Measurements from ENCODE around the gene SOWAHC.

SOWAHC gene

DNA sequence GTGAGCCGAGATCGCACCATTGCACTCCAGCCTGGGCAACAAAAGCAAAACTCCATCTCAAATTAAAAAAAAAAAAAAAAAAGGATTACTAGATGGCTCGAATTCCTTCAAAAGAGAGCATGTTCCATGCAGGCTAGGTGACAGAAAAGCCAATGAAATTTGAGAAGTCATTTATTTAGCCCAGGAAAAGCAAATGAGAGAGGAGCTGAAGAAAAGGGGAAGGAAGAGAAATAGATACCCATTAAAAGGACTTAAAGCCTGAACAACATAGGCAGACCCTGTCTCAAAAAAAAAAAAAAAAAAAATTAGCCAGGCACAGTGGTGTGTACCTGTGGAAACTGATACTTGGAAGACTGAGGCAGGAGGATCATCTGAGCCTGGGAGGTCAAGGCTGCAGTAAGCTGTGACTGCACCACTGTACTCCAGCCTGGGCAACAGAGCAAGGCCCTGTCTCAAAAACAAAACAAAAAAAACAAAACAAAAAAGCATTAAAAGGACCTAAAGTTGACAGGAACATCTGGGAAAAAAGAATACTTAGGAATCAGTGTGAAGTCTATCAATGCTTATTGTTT is 11.5 kb upstream of the SOWAHC start:
- H3K23ac ChIP-seq (ENCODE audit: low read length) = no peak overlapping the region
- WGBS (ENCODE audit: extremely low coverage, insufficient coverage, low lambda C conversion rate) = no CpG with 5 or more reads among the region's 3 CpGs

DNA sequence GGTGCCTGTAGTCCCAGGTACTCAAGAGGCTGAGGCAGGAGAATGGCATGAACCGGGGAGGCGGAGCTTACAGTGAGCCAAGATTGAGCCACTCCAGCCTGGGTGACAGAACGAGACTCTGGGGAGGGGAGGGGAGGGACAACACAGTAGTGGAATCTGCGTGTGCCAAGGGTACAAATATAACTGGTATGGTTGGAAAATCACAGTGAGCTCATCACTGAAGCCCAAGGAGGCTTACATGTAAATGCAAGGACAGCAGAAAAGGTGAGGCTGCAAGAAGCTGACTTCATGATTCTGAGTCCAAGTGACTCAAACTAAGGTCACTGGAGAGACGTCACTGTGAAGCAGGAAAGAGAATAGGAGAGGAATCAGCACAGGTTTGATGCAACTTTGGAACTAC is 9.6 kb upstream of the SOWAHC start:
- WGBS (ENCODE audit: extremely low coverage, insufficient coverage, low lambda C conversion rate) = no CpG with 5 or more reads among the region's 5 CpGs
- H3K23ac ChIP-seq (ENCODE audit: low read length) = no peak overlapping the region
- H3K18ac ChIP-seq (ENCODE audit: low read length) = no peak overlapping the region
- no peak overlapping the region for H4K8ac ChIP-seq (ENCODE audit: low read depth, low read length)
- H2AK5ac ChIP-seq (ENCODE audit: low read length) = no peak overlapping the region
- no peak overlapping the region for H2BK5ac ChIP-seq (ENCODE audit: low read length)
- peaks cover 55% of the 10 kb centered on the region for H3K79me2 ChIP-seq (ENCODE audit: control insufficient read depth, insufficient read depth, low read length)
- peaks cover 10% of the 10 kb centered on the region for H3K4me1 ChIP-seq (ENCODE audit: control insufficient read depth, low read depth, low read length)
- no peaks in the 10 kb centered on the region for H3K36me3 ChIP-seq (ENCODE audit: control insufficient read depth, insufficient read depth, low read length)
- no peak overlapping the region for H2BK120ac ChIP-seq (ENCODE audit: low read depth, low read length)
- no peak overlapping the region for H3K4me2 ChIP-seq (ENCODE audit: low read length)
- H3K4ac ChIP-seq (ENCODE audit: low read depth, low read length) = no peak overlapping the region
- peak overlapping the region; percentile 6 for H3K9ac ChIP-seq (ENCODE audit: low read length)
- peaks cover 12% of the 10 kb centered on the region for H3K79me1 ChIP-seq (ENCODE audit: low read length)
- H4K5ac ChIP-seq (ENCODE audit: low read length) = no peak overlapping the region
- H3K27ac ChIP-seq (ENCODE audit: low read depth, low read length) = no peak overlapping the region
- no peak overlapping the region for H3K4me3 ChIP-seq (ENCODE audit: low read length)
- no peak overlapping the region for H3K56ac ChIP-seq (ENCODE audit: low read length)
- no peaks in the 10 kb centered on the region for H3K27me3 ChIP-seq (ENCODE audit: insufficient read depth, low read length, poor library complexity)
- no peak overlapping the region for H2BK15ac ChIP-seq (replicated peaks; ENCODE audit: low read depth)
- DNase-seq = peak; percentile 49

More for the DNA sequence above, 11.5 kb upstream of the SOWAHC start:
- H3K56ac ChIP-seq (ENCODE audit: low read length) = no peak overlapping the region
- no peak overlapping the region for H4K8ac ChIP-seq (ENCODE audit: low read depth, low read length)
- peaks cover 10% of the 10 kb centered on the region for H3K4me1 ChIP-seq (ENCODE audit: control insufficient read depth, low read depth, low read length)
- no peak overlapping the region for H3K4me2 ChIP-seq (ENCODE audit: low read length)
- no peak overlapping the region for H2BK15ac ChIP-seq (replicated peaks; ENCODE audit: low read depth)
- no peak overlapping the region for H4K5ac ChIP-seq (ENCODE audit: low read length)
- H2AK5ac ChIP-seq (ENCODE audit: low read length) = no peak overlapping the region
- no peak overlapping the region for H2BK5ac ChIP-seq (ENCODE audit: low read length)
- H3K4ac ChIP-seq (ENCODE audit: low read depth, low read length) = no peak overlapping the region
- H3K4me3 ChIP-seq (ENCODE audit: low read length) = no peak overlapping the region
- H3K27me3 ChIP-seq (ENCODE audit: insufficient read depth, low read length, poor library complexity) = no peaks in the 10 kb centered on the region
- no peak overlapping the region for H3K9ac ChIP-seq (ENCODE audit: low read length)
- H3K79me1 ChIP-seq (ENCODE audit: low read length) = peaks cover 14% of the 10 kb centered on the region
- peaks cover 53% of the 10 kb centered on the region for H3K79me2 ChIP-seq (ENCODE audit: control insufficient read depth, insufficient read depth, low read length)
- no peak for DNase-seq
- no peak overlapping the region for H2BK120ac ChIP-seq (ENCODE audit: low read depth, low read length)
- no peak overlapping the region for H3K18ac ChIP-seq (ENCODE audit: low read length)
- no peak overlapping the region for H3K27ac ChIP-seq (ENCODE audit: low read depth, low read length)
- no peaks in the 10 kb centered on the region for H3K36me3 ChIP-seq (ENCODE audit: control insufficient read depth, insufficient read depth, low read length)

DNA sequence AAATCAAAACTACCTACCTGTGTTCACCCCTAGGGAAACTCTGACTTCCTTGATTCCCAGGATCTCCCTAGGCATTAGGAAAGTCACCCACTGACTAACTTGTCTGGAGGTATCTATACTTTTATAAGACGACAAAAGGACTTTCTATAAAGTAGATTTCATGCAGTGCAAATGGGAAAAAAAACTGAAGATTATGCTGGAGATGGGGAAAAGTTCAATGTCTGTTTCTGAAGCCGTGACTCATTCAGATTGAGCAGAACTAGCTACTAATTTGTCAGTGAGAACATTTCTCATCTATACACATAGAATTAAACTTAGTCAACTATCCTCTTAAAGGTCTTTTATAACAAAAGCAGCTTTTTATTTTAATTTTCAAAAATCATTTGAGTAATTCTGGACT is 6.4 kb upstream of the SOWAHC start:
- Histone ChIP-seq H3K4me2 (ENCODE audit: low read length) (no peak overlapping the region), H3K79me1 (ENCODE audit: low read length) (peaks cover 7% of the 10 kb centered on the region), H2BK15ac (replicated peaks; ENCODE audit: low read depth) (no peak overlapping the region), H3K4ac (ENCODE audit: low read depth, low read length) (no peak overlapping the region), H4K8ac (ENCODE audit: low read depth, low read length) (no peak overlapping the region), H2BK120ac (ENCODE audit: low read depth, low read length) (no peak overlapping the region), H2AK5ac (ENCODE audit: low read length) (no peak overlapping the region), H3K4me3 (ENCODE audit: low read length) (no peak overlapping the region), H3K27me3 (ENCODE audit: insufficient read depth, low read length, poor library complexity) (no peaks in the 10 kb centered on the region), H3K56ac (ENCODE audit: low read length) (no peak overlapping the region), H4K5ac (ENCODE audit: low read length) (no peak overlapping the region), H2BK5ac (ENCODE audit: low read length) (no peak overlapping the region), H3K18ac (ENCODE audit: low read length) (no peak overlapping the region), H3K23ac (ENCODE audit: low read length) (no peak overlapping the region), H3K27ac (ENCODE audit: low read depth, low read length) (no peak overlapping the region), H3K36me3 (ENCODE audit: control insufficient read depth, insufficient read depth, low read length) (no peaks in the 10 kb centered on the region), H3K79me2 (ENCODE audit: control insufficient read depth, insufficient read depth, low read length) (peaks cover 64% of the 10 kb centered on the region), H3K9ac (ENCODE audit: low read length) (no peak overlapping the region), H3K4me1 (ENCODE audit: control insufficient read depth, low read depth, low read length) (peaks cover 10% of the 10 kb centered on the region)
- no peak for DNase-seq
- WGBS (ENCODE audit: extremely low coverage, insufficient coverage, low lambda C conversion rate) = no CpG with 5 or more reads among the region's 2 CpGs

DNA sequence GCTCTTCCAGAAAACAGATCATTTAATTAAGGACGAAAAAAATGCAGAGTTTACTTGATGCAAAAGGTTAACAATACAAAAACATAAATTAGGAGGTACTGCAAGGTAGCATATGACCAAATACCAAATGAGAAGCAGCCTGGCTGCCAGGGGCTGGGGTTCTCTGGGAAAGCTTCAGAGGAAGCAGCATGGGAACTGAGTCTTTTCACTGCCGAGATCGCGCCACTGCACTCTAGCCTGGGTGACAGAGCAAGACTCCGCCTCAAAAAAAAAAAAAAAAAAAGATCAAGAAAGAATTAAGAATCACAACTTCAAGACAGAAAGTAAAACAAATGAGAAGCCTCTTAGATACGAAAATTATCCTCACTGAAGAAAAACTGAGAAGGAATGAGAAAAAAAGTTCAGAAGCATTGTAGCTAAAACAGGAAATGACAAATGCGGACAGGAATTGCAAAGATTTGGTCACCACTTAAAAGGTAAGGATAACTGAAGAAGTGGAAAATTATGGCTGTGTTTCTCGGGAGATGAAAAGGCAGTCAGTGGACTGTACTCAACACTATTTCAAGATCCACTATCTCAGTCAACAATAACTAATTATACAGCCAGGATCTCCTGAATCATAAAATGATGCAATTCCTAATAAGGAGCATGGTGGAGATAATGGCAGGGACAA is 4.7 kb upstream of the SOWAHC start:
- peak overlapping the region; percentile 28 for H4K8ac ChIP-seq (ENCODE audit: low read depth, low read length)
- H3K23ac ChIP-seq (ENCODE audit: low read length) = no peak overlapping the region

DNA sequence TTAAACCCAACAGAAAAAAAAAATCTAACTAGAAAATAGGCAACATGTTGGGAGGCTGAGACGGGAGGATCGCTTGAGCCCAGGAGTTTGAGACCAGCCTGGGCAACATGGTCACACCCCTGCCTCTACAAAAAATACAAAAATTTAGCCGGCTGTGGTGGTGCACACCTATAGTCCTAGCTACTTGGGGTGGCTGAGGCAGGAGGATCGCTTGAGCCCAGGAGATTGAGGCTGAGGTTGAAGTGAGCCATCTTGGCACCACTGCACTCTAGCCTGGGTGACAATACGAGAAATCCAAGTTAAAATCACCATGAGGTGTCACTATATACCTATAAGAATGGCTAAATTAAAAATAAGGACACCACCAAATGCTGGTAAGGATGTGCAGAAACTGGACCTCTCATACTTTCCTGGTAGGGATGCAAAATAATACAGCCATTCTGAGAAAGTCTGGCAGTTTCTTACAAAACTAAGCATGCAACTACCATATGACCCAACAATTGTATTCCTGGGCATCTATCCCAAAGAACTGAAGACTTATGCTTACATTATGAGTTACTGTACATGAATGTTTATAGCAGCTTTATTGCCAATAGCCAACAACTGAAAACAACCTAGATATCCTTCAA is 2.6 kb upstream of the SOWAHC start:
- Histone ChIP-seq H4K5ac (ENCODE audit: low read length) (no peak overlapping the region), H3K4me2 (ENCODE audit: low read length) (peak overlapping the region; percentile 43), H2BK120ac (ENCODE audit: low read depth, low read length) (no peak overlapping the region), H3K27me3 (ENCODE audit: insufficient read depth, low read length, poor library complexity) (no peaks in the 10 kb centered on the region), H3K79me1 (ENCODE audit: low read length) (peaks cover 9% of the 10 kb centered on the region), H3K9ac (ENCODE audit: low read length) (peak overlapping the region; percentile 38), H3K4me3 (ENCODE audit: low read length) (no peak overlapping the region), H3K4ac (ENCODE audit: low read depth, low read length) (no peak overlapping the region), H3K4me1 (ENCODE audit: control insufficient read depth, low read depth, low read length) (peaks cover 7% of the 10 kb centered on the region), H4K8ac (ENCODE audit: low read depth, low read length) (no peak overlapping the region), H3K79me2 (ENCODE audit: control insufficient read depth, insufficient read depth, low read length) (peaks cover 72% of the 10 kb centered on the region), H3K56ac (ENCODE audit: low read length) (peak overlapping the region; percentile 53), H3K36me3 (ENCODE audit: control insufficient read depth, insufficient read depth, low read length) (no peaks in the 10 kb centered on the region), H3K18ac (ENCODE audit: low read length) (no peak overlapping the region), H3K23ac (ENCODE audit: low read length) (no peak overlapping the region), H3K27ac (ENCODE audit: low read depth, low read length) (no peak overlapping the region), H2BK15ac (replicated peaks; ENCODE audit: low read depth) (no peak overlapping the region), H2BK5ac (ENCODE audit: low read length) (no peak overlapping the region), H2AK5ac (ENCODE audit: low read length) (no peak overlapping the region)
- WGBS (ENCODE audit: extremely low coverage, insufficient coverage, low lambda C conversion rate) = no CpG with 5 or more reads among the region's 5 CpGs
- no peak for DNase-seq

More for the DNA sequence above, 4.7 kb upstream of the SOWAHC start:
- Histone ChIP-seq H2BK120ac (ENCODE audit: low read depth, low read length) (no peak overlapping the region), H3K36me3 (ENCODE audit: control insufficient read depth, insufficient read depth, low read length) (no peaks in the 10 kb centered on the region), H3K4ac (ENCODE audit: low read depth, low read length) (peak overlapping the region; percentile 16), H2BK5ac (ENCODE audit: low read length) (no peak overlapping the region), H3K18ac (ENCODE audit: low read length) (no peak overlapping the region), H3K4me2 (ENCODE audit: low read length) (no peak overlapping the region), H3K27me3 (ENCODE audit: insufficient read depth, low read length, poor library complexity) (no peaks in the 10 kb centered on the region), H3K79me1 (ENCODE audit: low read length) (peaks cover 7% of the 10 kb centered on the region), H3K27ac (ENCODE audit: low read depth, low read length) (peak overlapping the region; percentile 67), H2BK15ac (replicated peaks; ENCODE audit: low read depth) (no peak overlapping the region), H3K4me3 (ENCODE audit: low read length) (no peak overlapping the region), H3K56ac (ENCODE audit: low read length) (peak overlapping the region; percentile 67), H3K79me2 (ENCODE audit: control insufficient read depth, insufficient read depth, low read length) (peaks cover 64% of the 10 kb centered on the region), H3K9ac (ENCODE audit: low read length) (peak overlapping the region; percentile 38), H2AK5ac (ENCODE audit: low read length) (no peak overlapping the region), H4K5ac (ENCODE audit: low read length) (no peak overlapping the region), H3K4me1 (ENCODE audit: control insufficient read depth, low read depth, low read length) (peaks cover 10% of the 10 kb centered on the region)
- WGBS (ENCODE audit: extremely low coverage, insufficient coverage, low lambda C conversion rate) = no CpG with 5 or more reads among the region's 8 CpGs
- peak; percentile 74 for DNase-seq

Data from mesendoderm (in vitro differentiated cells).